ENCODE results near the gene HERC6.

HERC6 gene

DNA sequence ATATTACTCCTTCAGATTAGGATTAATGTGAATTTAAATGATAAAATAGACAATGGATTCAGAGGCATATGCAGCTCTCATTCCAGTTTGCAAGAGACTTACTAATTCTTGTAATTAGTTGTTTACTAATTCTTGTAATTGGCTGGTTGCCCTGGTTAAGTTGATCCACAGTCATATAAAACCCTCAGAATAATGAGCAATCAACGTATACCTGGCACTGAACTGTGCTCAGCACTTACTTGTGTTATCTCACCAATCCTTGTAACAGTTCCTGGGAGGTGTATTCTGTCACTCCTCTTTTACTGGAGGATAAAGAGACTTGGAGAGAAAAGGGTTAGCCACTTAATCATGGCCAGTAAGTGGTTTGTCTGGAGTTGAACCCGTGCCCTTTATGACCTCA is 88.7 kb downstream of the HERC6 start:
- Histone ChIP-seq H4K20me1 (ENCODE audit: low read depth, low read length) (no peaks in the 10 kb centered on the region), H3K79me2 (ENCODE audit: insufficient read depth, low read length) (no peaks in the 10 kb centered on the region), H3K4me3 (ENCODE audit: insufficient read depth, low read length, poor library complexity, severe bottlenecking) (no peak overlapping the region), H3K36me3 (ENCODE audit: low read length) (no peaks in the 10 kb centered on the region), H3K27ac (ENCODE audit: low read depth, low read length) (no peak overlapping the region), H2AFZ (ENCODE audit: low read depth, low read length, severe bottlenecking) (no peak overlapping the region), H3K9ac (ENCODE audit: low read length) (no peak overlapping the region), H3F3A (ENCODE audit: insufficient read depth) (no peaks in the 10 kb centered on the region), H3K4me2 (ENCODE audit: low read depth, low read length, poor library complexity, severe bottlenecking) (no peak overlapping the region), H3K27me3 (ENCODE audit: low read length) (no peaks in the 10 kb centered on the region), H3K9me2 (replicated peaks; ENCODE audit: insufficient read depth, low read length) (no peaks in the 10 kb centered on the region), H3K9me3 (ENCODE audit: insufficient read depth, low read length) (no peaks in the 10 kb centered on the region)
- no peak for TF ChIP-seq EZH2phosphoT487 (conservative IDR thresholded peaks at IDR 0.05; ENCODE audit: low read length)
- TF ChIP-seq, protein P1, sequence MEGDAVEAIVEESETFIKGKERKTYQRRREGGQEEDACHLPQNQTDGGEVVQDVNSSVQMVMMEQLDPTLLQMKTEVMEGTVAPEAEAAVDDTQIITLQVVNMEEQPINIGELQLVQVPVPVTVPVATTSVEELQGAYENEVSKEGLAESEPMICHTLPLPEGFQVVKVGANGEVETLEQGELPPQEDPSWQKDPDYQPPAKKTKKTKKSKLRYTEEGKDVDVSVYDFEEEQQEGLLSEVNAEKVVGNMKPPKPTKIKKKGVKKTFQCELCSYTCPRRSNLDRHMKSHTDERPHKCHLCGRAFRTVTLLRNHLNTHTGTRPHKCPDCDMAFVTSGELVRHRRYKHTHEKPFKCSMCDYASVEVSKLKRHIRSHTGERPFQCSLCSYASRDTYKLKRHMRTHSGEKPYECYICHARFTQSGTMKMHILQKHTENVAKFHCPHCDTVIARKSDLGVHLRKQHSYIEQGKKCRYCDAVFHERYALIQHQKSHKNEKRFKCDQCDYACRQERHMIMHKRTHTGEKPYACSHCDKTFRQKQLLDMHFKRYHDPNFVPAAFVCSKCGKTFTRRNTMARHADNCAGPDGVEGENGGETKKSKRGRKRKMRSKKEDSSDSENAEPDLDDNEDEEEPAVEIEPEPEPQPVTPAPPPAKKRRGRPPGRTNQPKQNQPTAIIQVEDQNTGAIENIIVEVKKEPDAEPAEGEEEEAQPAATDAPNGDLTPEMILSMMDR (IDR thresholded peaks at IDR 0.05; ENCODE audit: insufficient read depth, low read length, poor library complexity, severe bottlenecking): no peak

DNA sequence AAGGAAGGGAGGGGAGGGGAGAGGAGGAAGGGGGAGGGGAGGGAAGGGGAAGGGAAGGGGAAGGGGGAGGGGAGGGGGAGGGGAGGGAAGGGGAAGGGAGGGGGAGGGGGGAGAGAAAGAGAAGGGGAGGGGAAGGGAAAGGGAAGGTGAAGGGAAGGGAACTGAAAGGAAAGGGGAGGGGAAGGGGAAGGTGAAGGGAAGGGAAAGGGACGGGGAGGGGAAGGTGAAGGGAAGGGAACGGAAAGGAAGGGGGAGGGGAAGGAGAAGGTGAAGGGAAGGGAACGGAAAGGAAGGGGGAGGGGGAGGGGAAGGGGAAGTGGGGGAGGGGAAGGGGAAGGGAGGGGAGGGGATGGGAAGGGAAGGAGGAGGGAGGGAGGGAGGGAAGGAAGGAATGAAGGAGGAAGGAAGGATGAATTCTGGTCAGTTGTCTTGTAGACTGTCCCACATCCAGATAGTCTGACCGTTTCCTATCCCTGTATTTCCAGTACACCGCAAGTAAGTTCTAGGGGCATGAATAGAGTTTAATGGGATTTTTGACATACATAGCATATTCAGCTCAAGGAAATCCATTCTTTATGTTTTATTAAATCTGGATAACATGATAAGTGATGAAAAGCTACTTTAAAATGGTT is 98.7 kb downstream of the HERC6 start:
- no peak overlapping the region for H3K27ac ChIP-seq (ENCODE audit: low read depth, low read length)
- no peak for TF ChIP-seq EZH2phosphoT487 (conservative IDR thresholded peaks at IDR 0.05; ENCODE audit: low read length)
- TF ChIP-seq, protein P1 (IDR thresholded peaks at IDR 0.05; ENCODE audit: insufficient read depth, low read length, poor library complexity, severe bottlenecking): no peak
- no peaks in the 10 kb centered on the region for H3K9me3 ChIP-seq (ENCODE audit: insufficient read depth, low read length)
- H2AFZ ChIP-seq (ENCODE audit: low read depth, low read length, severe bottlenecking): no peak overlapping the region
- H3K9ac ChIP-seq (ENCODE audit: low read length): no peak overlapping the region
- no peaks in the 10 kb centered on the region for H3F3A ChIP-seq (ENCODE audit: insufficient read depth)
- H3K4me2 ChIP-seq (ENCODE audit: low read depth, low read length, poor library complexity, severe bottlenecking): no peak overlapping the region
- H3K36me3 ChIP-seq (ENCODE audit: low read length): no peaks in the 10 kb centered on the region
- H3K4me3 ChIP-seq (ENCODE audit: insufficient read depth, low read length, poor library complexity, severe bottlenecking): no peak overlapping the region
- H3K9me2 ChIP-seq (replicated peaks; ENCODE audit: insufficient read depth, low read length): no peaks in the 10 kb centered on the region
- no peaks in the 10 kb centered on the region for H3K79me2 ChIP-seq (ENCODE audit: insufficient read depth, low read length)
- no peaks in the 10 kb centered on the region for H3K27me3 ChIP-seq (ENCODE audit: low read length)
- no peaks in the 10 kb centered on the region for H4K20me1 ChIP-seq (ENCODE audit: low read depth, low read length)

- Histone ChIP-seq H3K4me3 (ENCODE audit: insufficient read depth, low read length, poor library complexity, severe bottlenecking) (no peak overlapping the region), H3K27ac (ENCODE audit: low read depth, low read length) (no peak overlapping the region), H3K27me3 (ENCODE audit: low read length) (no peaks in the 10 kb centered on the region), H3F3A (ENCODE audit: insufficient read depth) (no peaks in the 10 kb centered on the region), H3K79me2 (ENCODE audit: insufficient read depth, low read length) (no peaks in the 10 kb centered on the region), H3K9me3 (ENCODE audit: insufficient read depth, low read length) (no peaks in the 10 kb centered on the region), H3K36me3 (ENCODE audit: low read length) (no peaks in the 10 kb centered on the region), H3K9me2 (replicated peaks; ENCODE audit: insufficient read depth, low read length) (no peaks in the 10 kb centered on the region), H3K4me2 (ENCODE audit: low read depth, low read length, poor library complexity, severe bottlenecking) (no peak overlapping the region), H4K20me1 (ENCODE audit: low read depth, low read length) (no peaks in the 10 kb centered on the region), H3K9ac (ENCODE audit: low read length) (no peak overlapping the region), H2AFZ (ENCODE audit: low read depth, low read length, severe bottlenecking) (no peak overlapping the region)
- TF ChIP-seq, protein P1 (IDR thresholded peaks at IDR 0.05; ENCODE audit: insufficient read depth, low read length, poor library complexity, severe bottlenecking): no peak
- no peak for TF ChIP-seq EZH2phosphoT487 (conservative IDR thresholded peaks at IDR 0.05; ENCODE audit: low read length)
These were observed 99.6 kb downstream of the HERC6 start for GRCh38 chr4:88478247-88478646.
